ENCODE measurements around the gene CSNK1G3. TPM values are rescaled to one million over a fixed set of nuclear protein-coding genes. Genes with fewer than 3 reads are reported as not detected.

The CSNK1G3 gene
- total and polyA plus RNA-seq, 10 donors, result 9.0 to 81.9 (median 51.6) TPM

DNA sequence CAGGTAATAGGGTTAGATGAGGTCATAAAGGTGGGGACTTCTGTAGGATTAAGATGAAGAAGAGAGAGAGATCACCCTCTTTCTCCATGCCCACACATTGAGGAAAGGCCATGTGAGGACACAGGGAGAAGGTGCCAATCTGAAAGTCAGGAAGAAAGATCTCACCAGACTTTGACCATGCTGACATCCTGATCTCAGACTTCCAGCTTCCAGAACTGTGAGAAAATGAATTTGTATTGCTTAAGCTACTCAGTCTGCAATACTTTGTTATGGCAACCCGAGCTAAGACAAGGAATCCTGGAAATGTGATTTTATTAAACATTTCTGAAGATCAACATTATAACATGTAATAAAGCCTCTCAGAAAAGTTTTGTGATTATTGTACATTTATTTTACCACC, 3.5 kb upstream of the CSNK1G3 start:
- Histone ChIP-seq H3K36me3 (no peaks in the 10 kb centered on the region), H3K9me3 (no peaks in the 10 kb centered on the region), H3K27me3 (replicated peaks in 1 of 7) (no peaks in the 10 kb centered on the region), H3K4me1 (peaks cover 2 to 16% (median 4%) of the 10 kb centered on the region in 6 donors), H3K27ac (no peak overlapping the region), H3K4me3 (no peak overlapping the region)
- no peak for DNase-seq
- TF ChIP-seq, protein P1, sequence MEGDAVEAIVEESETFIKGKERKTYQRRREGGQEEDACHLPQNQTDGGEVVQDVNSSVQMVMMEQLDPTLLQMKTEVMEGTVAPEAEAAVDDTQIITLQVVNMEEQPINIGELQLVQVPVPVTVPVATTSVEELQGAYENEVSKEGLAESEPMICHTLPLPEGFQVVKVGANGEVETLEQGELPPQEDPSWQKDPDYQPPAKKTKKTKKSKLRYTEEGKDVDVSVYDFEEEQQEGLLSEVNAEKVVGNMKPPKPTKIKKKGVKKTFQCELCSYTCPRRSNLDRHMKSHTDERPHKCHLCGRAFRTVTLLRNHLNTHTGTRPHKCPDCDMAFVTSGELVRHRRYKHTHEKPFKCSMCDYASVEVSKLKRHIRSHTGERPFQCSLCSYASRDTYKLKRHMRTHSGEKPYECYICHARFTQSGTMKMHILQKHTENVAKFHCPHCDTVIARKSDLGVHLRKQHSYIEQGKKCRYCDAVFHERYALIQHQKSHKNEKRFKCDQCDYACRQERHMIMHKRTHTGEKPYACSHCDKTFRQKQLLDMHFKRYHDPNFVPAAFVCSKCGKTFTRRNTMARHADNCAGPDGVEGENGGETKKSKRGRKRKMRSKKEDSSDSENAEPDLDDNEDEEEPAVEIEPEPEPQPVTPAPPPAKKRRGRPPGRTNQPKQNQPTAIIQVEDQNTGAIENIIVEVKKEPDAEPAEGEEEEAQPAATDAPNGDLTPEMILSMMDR (IDR thresholded peaks at IDR 0.05 in 8 of 11, conservative IDR thresholded peaks at IDR 0.05 in 3 of 11), result no peak
- no peak for TF ChIP-seq POLR2AphosphoS5 (IDR thresholded peaks at IDR 0.05)
- no peak for TF ChIP-seq POLR2A (IDR thresholded peaks at IDR 0.05)
- WGBS, 5 donors, result 79 to 93% (median 84%) methylated on average over 1 of the region's 1 CpG
- intact Hi-C loops (cut with DNase I; ENCODE audit: low total_unique reads), result no loop called here

DNA sequence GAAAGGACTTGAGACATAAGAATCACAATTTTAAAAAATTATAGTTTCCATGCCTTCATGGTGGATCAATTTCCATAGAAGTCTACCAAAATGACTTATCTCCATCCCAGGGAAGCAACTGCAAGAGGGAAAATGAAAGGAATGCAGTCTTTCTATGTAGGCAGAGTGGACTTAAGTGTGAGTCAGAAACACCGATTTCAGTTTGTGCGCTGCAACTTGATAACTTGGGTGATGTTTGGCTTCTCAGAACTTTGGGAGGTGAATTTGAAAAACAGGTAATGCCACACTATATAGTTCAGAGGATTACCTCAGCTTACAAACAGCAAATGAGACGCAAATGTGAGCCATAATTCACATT, 708 bp upstream of the CSNK1G3 start:
- Histone ChIP-seq H3K27ac (peak overlapping the region; percentile 90 to 98 (median 96)), H3K27me3 (replicated peaks in 1 of 7) (no peaks in the 10 kb centered on the region), H3K4me1 (peaks cover 25 to 44% (median 31%) of the 10 kb centered on the region in 6 donors), H3K36me3 (no peaks in the 10 kb centered on the region), H3K4me3 (peak overlapping the region; percentile 19 to 87 (median 68)), H3K9me3 (no peaks in the 10 kb centered on the region)
- DNase-seq, result no peak
- TF ChIP-seq POLR2AphosphoS5 (IDR thresholded peaks at IDR 0.05), result no peak
- TF ChIP-seq, protein P1 (IDR thresholded peaks at IDR 0.05 in 8 of 11, conservative IDR thresholded peaks at IDR 0.05 in 3 of 11), result no peak
- no peak for TF ChIP-seq POLR2A (IDR thresholded peaks at IDR 0.05)
- intact Hi-C loops (cut with DNase I; ENCODE audit: low total_unique reads), result loop anchor here (5.0 kb wide), 1 partner anchor 89 kb away; the partner anchor contains the start of gene CEP120
- 89 to 94% (median 91%) methylated on average over 3 of the region's 3 CpGs for WGBS, 5 donors

GRCh38 chr5:123512611-123513461, 859 bp downstream of the CSNK1G3 start:
- Histone ChIP-seq H3K9me3 (no peaks in the 10 kb centered on the region), H3K27ac (peak overlapping the region; percentile 57 to 98 (median 96)), H3K4me3 (peak overlapping the region; percentile 39 to 87 (median 72)), H3K4me1 (peaks cover 26 to 60% (median 40%) of the 10 kb centered on the region in 6 donors), H3K36me3 (no peaks in the 10 kb centered on the region), H3K27me3 (replicated peaks in 1 of 7) (no peaks in the 10 kb centered on the region)
- WGBS, 5 donors, result 0 to 1% (median 1%) methylated on average over 23 to 50 of the region's 50 CpGs
- intact Hi-C loops (cut with DNase I; ENCODE audit: low total_unique reads), result loop anchor here (5.0 kb wide), 1 partner anchor 91 kb away; the partner anchor contains the start of gene CEP120
- DNase-seq, result peak; percentile 92
- TF ChIP-seq POLR2AphosphoS5 (IDR thresholded peaks at IDR 0.05) (peak in 1 of 3 donors; percentile 19), POLR2A (IDR thresholded peaks at IDR 0.05) (no peak)
- TF ChIP-seq, protein P1 (IDR thresholded peaks at IDR 0.05 in 8 of 11, conservative IDR thresholded peaks at IDR 0.05 in 3 of 11), result no peak

Measured in spleen (tissue), 11 donors.